Activated naive CD4-positive, alpha-beta T cell treated with Interleukin-2 at 50 U/mL for 16 hours (primary cell): ENCODE results near the gene DUSP18.
"Not testable (repeated sequence)": the region's sequence is repeated elsewhere in the genome, so short reads cannot be mapped to it uniquely, and the experiment has no call there.

Experiments
- DNase-seq: peaks from one replicate; pipeline ENCODE4 v3.0.0-alpha.2; 2020

Gene DUSP18

DNA sequence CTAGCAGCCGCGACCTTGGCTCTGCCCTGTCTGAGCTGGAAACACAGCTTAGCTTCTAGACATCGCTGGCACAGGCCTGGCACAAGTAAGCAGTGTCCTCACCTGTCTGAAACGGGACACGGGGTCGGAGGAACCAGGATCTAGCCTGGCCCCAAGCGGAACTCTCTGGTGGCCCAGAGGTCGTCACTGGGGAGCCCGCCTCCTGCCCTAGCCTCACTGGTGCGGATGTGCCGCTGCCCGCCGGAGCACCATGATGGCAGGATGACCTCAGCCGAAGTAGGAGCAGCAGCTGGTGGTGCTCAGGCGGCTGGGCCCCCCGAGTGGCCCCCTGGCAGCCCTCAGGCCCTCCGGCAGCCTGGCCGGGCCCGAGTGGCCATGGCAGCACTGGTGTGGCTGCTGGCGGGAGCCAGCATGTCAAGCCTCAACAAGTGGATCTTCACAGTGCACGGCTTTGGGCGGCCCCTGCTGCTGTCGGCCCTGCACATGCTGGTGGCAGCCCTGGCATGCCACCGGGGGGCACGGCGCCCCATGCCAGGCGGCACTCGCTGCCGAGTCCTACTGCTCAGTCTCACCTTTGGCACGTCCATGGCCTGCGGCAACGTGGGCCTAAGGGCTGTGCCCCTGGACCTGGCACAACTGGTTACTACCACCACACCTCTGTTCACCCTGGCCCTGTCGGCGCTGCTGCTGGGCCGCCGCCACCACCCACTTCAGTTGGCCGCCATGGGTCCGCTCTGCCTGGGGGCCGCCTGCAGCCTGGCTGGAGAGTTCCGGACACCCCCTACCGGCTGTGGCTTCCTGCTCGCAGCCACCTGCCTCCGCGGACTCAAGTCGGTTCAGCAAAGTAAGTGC, 31.2 kb downstream of the DUSP18 start:
- DNase-seq = peak; percentile 12

DNA sequence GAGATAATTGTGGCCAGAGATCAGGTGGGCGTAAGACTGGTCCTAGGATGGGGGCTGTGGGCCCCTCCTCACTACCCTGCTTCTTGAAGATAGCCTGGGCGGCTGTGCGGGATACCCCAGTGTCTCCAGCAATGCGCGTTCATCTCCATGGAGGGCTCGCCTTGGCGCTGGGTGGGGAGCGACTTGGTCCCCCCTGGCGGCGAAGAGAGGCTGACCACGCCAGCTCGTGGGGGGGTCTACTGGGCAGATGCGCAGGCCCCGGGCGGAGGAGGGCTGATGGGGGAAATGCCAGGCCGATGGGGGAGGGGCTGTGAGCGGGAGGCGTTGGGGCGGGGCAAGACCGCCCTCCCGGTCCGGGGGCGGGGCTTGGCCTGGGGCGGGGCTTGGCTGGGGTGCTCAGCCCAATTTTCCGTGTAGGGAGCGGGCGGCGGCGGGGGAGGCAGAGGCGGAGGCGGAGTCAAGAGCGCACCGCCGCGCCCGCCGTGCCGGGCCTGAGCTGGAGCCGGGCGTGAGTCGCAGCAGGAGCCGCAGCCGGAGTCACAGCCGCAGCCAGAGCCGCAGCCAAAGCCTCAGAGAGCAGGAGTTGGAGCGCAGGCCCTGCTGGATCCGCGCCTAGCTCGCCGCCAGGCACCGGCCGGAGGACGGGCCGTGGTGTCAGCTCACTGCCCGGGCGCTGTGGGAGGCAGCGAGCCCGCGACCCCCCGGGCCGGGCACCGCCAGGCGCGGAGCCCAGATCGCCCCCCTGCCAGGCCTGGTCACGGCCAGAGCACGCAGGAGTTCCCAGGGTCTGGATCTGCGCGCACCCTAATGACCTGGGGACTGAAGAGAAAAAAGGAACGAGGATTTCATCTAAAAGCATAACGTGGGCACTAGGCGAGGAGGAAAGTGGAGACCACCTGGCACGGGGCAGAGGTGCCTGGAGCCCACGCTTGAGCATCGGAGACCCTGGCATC, 32.1 kb downstream of the DUSP18 start, which contains the start of gene SLC35E4:
Gene SLC35E4 (plus strand): TSS at position 509 of the 953 bp plus-strand sequence. CDS start 670 bp downstream, outside the sequence.
- DNase-seq = peak; percentile 93

DNA sequence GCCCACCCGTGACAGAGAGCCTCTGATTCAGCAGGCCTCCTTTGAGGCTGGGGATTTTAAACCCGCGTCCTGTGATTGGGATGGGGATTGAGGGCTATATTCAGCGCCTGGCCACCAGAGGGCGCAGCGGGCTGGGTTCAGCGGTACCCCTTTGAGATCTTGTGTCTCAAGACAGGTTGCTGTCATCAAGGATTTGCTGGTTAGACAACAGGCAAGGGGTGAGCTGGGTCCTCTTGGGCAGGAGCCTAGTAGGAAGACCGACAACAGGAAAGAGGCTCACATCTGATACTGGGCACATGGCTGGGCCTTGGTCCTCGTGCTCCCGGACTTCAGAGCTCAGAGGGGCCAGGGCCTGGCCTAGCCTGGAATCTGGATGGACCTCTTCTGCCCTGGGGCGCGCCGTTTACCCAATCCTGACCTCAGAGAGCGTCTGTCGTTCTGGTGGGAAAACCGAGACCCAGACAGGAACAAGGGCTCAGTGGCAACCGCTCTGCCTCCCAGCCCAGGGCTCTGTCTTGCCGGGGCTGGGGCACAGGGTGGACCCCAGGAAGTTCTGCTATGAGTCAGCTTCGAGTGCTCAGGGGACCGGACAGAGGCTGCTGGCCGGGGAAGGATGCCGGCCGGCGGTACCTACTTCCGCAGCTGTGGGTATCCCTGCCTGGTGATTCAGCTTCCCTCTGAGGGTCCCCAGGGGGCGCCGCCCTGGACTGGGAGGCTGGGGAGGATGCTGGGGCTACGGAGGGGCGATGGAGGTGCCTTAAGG, 33.0 kb downstream of the DUSP18 start:
- DNase-seq = peak; percentile 91

DNA sequence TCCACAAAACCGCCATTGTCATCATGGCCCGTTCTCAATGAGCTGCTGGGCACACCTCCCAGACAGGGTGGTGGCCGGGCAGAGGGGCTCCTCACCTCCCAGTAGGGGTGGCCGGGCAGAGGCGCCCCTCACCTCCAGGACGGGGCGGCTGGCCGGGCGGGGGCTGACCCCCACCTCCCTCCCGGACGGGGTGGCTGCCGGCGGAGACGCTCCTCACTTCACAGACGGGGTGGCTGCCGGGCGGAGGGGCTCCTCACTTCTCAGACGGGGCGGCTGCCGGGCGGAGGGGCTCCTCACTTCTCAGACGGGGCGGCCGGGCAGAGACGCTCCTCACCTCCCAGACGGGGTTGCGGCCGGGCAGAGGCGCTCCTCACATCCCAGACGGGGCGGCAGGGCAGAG, 36.2 kb downstream of the DUSP18 start:
- DNase-seq = not testable (repeated sequence)

DNA sequence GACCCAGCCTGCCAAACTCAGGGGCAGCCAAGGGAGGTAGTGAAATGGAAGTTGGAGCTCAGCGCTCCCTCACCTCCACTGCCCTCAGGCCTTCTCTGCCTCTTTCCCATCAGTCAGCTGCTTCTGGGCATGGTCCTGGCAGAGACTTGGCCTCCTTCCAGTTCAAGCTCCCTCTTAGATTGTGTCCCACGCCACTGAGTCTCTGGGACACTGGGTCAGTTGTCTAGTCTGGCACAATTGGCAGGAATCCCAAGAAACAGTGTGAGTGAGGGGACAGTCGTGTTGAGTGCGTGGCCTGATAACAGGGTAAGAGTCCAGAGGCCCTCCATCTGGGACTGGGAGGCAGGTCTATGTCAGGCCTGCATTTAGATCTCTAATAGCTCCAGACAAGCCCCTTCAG, 39.2 kb downstream of the DUSP18 start:
- no peak for DNase-seq

DNA sequence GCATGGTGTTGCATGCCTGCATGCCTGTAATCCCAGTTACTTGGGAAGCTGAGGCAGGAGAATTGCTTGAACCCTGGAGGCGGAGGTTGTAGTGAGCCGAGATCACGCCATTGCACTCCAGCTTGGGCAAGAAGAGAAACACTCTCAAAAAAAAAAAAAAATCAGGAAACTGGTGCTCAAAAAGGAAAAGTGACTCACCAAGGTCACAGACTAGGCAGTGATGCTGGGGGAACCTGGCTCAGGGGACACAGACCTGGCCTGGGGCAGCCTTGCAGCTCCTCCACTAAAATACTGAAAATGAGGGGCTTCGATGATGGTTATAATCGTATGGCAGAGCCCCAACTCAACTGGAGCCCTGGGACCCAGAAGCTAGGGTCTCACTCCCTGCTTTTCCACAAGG, 40.2 kb downstream of the DUSP18 start:
- no peak for DNase-seq

DNA sequence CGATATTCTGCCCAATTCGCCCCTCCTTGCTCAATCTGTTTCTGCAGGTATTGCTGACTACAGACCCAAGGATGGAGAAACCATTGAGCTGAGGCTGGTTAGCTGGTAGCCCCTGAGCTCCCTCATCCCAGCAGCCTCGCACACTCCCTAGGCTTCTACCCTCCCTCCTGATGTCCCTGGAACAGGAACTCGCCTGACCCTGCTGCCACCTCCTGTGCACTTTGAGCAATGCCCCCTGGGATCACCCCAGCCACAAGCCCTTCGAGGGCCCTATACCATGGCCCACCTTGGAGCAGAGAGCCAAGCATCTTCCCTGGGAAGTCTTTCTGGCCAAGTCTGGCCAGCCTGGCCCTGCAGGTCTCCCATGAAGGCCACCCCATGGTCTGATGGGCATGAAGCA, 41.3 kb downstream of the DUSP18 start:
- no peak for DNase-seq

DNA sequence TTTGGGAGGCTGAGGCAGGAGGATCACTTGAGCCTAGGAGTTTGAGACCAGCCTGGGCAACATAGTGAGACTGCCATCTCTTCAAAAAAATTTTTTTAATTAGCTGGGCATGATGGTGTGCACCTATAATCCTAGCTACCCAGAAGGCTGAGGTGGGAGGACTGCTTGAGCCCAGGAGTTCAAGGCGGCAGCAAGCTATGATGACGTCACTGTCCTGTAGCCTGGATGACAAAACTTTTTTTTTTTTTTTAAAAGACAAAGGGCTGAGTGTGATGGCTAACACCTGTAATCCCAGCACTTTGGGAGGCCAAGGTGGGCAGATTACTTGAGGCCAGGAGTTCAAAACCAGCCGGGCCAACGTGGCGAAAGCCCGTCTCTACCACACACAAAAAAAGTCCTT, 47.8 kb downstream of the DUSP18 start:
- not testable (repeated sequence) for DNase-seq

DNA sequence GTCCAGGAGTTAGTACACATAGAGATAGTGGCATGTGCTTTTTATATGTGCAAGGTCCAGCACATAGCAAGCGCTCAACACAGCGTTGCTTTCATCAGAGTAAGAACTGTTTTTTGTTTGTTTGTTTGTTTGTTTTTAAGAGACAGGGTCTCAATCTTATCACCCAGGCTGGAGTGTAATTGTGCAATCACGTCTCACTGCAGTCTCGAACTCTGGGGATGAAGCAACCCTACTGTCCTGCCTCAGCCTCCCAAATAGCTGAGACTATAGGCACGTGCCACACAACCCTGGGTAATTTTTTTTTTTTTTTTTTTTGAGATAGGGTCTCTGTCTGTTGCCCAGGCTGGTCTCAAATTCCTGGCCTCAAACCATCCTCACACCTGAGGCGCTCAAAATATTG, 49.9 kb downstream of the DUSP18 start:
- DNase-seq = no peak

DNA sequence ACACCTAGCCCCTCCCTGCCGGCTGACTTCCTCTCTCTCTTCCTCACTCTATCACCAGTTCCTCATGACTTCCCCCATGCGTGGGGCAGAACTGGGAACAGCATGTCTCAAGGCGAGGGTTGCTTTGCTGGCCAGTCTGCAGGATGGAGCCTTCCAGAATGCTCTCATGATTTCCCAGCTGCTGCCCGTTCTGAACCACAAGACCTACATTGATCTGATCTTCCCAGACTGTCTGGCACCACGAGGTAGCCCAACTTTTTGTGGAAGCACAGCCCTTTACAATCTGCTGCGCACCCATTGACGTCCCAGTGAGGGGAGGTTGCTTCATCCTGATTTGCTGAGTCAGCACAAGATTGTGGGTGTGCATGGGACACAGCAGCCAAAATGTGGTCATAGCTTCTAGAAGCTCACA, 52.1 kb downstream of the DUSP18 start:
- DNase-seq = no peak

DNA sequence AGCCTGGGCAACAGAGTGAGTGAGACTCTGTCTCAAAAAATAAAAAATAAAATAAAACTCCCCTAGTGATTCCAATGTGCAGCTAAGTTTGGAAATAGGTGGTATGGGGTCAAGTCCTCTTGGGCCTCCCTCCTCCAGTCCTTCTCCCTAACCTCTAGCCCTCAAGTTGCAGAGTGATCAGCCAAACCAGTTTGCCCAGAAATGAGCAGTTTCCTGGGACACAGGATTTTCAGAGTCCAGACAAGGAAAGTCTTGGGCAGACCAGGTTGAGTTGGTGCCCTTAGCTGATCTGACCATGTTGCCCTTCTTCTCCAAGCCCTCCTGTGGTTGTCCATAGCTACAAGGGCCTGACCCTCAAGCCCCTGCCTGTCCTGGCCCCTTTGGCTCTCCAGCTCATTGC, 52.8 kb downstream of the DUSP18 start:
- DNase-seq = no peak

DNA sequence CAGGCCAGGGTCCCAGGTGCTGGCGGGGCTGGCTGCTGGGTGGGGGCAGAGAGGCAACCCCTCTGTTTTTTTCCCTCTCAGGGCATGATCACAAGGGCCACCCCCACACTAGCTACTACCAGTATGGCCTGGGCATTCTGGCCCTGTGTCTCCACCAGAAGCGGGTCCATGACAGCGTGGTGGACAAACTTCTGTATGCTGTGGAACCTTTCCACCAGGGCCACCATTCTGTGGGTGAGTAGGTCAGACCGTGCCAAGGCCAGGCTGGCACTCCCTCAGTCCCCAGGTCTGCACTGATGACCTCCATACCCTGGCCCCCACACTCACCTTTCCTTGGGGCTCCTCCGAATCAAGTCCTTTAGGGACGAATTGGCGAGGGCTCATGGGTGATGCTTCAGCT, 53.4 kb downstream of the DUSP18 start:
- no peak for DNase-seq

DNA sequence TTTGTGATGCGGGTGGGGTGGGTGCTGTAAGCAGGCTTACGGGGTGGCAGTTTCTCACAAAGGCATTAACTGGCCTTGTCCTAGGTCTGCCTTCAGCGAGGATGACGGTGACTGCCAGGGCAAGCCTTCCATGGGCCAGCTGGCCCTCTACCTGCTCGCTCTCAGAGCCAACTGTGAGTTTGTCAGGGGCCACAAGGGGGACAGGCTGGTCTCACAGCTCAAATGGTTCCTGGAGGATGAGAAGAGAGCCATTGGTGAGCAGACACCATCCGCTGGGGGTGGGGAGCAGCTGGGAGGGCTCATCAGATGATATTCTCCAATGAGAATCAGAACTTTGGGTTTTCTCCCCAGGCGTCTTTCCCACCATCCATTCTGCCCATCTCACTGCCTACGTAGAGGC, 54.9 kb downstream of the DUSP18 start:
- DNase-seq = no peak
